Stimulated activated CD8-positive, alpha-beta memory T cell treated with anti-CD3 and anti-CD28 coated beads, Interleukin-7, amount 100 ng/mL, for 48 hours (primary cell): Measurements from ENCODE around the gene IGSF22.

ENCODE experiments used
- DNase-seq, 2 donors: peaks; one replicate each; pipeline ENCODE4 v3.0.0-alpha.2; 2020; ENCODE audit warnings: low read depth in 1 of 2; ENCODE audit errors: extremely low read depth in 1 of 2

The IGSF22 gene

DNA sequence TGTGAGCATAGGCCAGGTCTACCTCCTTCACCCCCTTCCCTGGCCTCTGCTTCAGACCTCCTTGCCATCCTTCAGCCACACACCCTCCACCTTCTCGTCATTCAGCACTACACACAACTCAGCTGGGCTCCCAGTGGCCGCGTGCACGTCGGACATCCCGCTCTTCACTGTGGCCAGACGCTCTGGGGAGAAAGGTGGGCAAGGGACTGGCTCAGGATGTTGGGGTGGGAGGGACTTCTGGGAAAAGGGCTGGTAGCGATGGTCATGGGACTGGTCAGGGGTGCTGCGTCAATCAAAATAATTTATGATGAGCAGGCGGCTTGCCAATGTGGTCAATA lies 11.6 kb downstream of the IGSF22 start:
- no peak for DNase-seq

DNA sequence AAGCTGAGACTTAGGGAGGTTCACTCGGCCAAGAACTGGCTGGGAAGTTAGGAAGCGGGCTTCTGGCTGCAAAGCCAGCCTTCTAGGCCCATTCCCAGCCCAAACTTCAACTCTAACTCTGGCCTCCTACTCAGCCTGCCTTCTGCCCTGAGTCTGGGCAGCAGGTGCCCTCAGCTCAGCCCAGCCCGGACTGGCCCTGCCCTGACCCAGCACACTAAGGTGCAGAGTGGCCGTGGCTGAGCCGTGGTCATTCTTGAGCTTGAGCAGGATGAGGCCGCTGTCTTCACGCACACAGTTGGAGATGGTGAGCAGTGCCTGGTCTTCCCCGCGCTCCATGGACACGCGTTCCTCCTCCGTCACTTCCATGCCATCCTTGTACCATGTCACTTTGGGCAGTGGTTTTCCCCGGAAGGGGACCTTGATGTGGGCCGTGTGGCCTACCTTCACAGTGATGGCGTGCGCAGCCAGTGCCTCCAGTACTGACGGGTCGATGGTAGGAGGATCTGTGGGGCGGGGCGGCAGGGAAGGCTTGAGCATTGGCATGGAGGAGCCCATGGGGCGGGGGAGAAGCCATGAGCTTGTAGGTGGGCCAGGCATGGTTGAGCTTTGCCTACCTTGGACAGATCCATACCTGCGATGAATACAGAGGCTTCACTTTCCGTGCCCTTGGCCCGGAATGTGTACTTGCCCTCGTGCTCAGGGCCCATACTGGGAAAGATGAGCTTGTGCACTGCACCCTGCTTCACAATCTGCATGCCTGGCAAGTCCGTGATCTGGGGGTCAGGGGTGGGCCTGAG lies 12.1 kb downstream of the IGSF22 start:
- DNase-seq = no peak

DNA sequence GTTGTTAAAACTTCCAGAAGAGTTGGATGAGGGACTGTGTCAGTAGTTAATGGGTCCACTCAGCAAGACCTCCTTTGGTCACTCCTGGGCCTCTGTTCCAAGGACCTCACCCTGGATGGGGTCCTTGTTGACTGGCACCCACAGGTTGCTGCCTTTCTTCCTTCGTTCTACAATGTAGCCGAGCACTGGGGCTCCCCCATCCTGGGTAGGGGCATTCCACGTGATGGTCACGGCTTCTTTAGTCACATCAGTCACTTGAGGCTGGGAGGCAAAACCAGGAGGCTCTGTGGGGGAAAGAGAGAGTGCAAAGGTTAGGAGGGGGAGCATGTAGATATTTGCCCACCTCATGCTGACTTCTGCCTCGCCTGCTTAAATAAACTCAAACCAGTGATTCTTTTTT lies 15.4 kb downstream of the IGSF22 start:
- no peak for DNase-seq

DNA sequence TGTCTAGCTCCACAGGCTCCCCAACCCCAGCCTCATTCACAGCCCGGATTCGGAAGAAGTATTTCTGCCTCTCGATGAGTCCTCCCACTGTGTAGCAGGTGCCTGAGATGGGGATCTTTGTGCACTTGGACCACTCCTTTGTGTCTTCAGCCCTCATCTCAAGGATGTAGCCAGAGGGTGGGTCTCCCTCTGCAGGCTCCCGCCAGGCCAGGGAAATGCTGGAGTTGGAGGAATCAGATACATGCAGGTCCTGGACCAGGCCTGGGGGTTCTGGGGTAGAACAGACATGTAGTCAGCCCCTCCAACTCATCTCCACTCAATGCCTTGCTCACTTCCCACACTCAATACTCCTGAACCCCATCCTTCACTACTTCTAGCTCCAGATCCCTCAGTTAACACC lies 16.6 kb downstream of the IGSF22 start:
- DNase-seq = no peak

DNA sequence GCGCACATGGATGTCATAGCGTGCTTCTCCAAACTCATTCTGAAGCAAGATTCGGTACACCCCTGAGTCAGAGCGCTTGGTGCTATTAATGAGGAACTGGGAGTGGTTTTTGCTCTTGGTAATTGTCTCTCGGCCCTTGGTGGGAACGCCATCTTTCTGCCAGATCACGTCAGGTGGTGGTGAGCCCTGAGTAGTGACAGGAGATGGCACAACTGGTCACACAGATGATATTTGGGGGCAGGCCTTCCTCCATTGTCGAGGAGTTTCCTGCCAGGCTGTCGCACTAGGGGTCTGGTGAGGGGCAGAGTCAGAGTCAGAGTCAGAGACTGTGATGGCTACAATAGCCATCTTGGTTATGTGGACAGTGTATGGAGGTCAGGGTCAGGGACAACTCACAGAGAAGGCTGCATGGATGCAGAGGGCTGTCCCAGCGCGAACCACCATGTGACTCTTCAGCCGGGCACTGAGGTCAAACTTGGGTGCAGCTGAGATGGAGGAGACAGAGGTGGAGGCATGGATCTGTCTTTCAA lies 18.1 kb downstream of the IGSF22 start:
- no peak for DNase-seq

DNA sequence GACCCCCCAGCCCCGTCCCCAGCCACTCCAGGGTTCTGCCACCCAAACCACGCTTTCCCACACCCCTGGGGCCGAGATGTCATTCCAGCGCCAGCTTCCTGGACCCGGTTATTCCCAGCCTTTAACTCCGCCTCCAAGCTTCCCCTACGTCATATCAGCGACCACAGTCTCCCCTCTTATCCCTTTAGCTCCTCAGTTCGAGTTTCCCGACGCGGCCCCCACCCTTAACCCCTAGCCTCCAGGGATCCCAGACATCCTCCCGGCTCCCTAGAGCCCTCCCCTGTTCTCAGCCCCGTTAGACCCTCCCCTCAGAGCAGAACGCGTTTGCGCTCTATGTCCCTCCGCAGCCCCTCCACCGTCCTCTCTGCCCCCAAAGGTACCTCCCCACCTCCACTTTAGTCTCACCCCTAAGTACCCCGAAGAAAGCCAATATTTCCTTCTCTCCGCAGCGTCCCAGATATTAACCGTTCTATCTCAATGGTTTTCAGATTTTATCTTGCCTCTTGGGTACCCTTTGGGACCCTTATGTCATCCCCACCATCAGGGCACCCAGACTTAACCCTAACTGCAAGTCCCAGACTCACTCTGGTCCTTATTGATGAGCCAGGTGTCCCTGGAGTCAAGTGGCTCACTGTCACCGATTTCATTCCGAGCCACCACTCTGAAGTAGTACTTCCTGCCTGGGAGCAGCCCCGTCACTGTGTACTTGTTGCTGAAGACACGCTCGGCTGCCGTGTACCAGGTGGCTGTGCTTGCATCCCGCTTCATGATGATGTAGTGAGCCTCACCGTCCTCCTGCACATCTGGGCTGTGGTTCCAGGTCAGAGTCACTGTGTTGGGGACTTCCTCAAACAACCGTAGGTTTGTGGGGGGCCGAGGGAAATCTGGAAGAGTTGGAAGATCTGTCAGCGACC lies 19.4 kb downstream of the IGSF22 start:
- DNase-seq = no peak

DNA sequence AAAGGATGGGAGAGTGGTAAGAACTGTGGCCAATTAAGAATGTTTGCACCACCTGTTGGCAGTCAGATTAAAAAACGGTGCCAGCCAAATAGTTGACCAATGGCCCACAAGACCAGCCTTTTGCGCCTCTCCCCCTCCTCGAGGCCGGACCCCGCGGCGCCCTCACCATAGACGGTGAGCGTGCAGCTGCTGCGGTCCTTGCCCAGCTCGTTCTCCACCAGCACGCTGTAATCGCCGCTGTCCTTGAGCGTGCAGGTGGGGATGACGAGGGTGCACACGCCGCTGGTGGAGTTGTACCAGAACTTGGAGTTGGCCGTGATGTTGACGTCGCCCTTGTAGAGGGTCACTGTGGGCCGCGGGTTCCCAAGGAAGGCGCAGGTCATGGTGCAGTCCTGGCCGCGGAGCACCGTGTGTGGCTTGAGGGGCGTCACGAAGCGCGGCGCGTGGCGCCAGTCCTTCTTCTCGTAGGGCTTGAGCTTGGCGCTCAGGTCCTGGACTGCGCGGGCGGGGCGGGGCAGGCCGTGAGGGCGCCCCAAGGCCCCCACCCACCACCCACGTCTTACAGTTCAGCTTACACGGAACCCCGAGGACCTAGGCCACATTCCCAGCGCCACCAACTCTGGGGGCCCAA lies 20.2 kb downstream of the IGSF22 start:
- no peak for DNase-seq

DNA sequence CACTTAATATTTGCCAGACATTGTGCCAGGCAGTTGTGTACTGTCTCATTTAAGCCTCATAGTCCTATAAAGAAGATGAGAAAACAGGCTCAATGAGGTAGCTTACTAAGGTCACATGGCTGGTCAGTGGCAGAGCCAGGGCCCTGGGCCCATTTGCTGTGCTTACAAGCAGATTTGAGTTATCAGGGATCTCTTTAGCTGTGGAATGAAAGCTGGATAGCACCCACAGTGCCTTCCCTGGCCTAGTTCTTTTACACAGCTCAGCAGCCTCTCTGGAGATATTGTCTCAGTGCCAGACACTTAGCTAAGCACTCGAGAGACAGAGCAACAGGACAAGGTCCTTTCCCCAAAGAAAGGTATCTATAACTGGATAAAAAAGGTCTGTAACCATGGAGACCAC lies 21.3 kb downstream of the IGSF22 start:
- DNase-seq = no peak

DNA sequence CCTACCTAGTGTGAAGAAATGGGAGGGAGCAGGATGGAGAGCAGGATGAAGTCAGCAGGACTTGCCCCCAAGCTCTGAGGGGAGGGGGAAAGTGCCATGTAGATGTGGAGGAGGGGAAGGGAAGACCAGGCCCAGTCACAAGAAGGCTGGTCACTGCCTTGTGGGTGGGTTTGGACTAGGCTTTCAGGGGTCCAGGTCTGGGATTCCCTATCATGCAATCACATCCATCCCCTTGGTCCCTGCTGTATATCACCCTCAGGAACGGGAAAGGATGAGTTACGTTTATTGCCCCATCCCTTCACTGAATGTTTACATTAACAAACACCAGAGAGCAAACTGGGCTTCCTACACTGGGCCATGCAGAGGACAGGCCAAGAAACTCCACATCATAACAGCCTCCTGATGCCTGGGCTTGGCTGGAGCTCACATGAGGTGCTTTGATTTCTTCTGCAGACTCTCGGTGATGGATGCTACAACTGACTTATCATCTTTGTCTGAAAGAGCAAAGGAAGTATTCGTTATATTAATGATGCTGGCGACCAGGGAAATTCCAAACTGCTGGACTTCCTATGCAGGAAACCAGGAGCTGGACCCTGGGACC lies 21.8 kb downstream of the IGSF22 start:
- DNase-seq = no peak

DNA sequence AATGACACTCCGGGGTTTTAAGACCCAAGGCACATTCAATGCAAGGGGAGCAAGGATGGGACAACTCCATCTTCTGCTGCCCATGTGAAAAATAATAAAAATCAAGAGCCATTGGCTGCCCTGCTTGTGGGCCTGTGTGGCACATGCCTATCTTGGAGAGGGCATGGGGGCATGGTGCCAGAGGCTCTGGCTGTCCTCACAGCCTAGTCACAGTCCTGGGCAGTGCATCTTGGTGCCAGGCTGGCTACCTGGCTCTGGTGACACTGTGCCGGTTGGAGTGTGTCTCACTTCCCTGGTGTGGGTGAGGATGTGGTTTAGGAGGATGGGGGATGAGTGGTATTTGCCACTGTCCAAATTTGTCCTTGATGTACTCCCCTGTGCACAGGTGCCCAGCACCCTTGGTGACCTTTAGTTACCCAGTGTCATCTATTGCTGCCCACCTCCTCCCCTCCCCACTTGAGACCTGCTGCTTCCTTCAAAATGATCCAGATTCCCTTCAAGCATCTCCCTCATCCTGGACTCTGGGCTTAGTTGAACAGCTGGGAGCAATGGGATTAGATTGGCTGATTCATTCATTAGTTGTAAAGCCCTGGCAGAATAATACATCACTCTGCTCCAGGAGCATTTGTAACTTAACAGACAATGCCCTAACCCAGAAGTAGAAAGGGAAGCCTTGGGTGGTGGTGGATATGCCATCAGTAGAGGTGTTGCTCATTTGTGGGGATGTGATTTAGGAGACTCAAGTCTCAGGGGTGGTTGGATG lies 22.8 kb downstream of the IGSF22 start:
- no peak for DNase-seq

DNA sequence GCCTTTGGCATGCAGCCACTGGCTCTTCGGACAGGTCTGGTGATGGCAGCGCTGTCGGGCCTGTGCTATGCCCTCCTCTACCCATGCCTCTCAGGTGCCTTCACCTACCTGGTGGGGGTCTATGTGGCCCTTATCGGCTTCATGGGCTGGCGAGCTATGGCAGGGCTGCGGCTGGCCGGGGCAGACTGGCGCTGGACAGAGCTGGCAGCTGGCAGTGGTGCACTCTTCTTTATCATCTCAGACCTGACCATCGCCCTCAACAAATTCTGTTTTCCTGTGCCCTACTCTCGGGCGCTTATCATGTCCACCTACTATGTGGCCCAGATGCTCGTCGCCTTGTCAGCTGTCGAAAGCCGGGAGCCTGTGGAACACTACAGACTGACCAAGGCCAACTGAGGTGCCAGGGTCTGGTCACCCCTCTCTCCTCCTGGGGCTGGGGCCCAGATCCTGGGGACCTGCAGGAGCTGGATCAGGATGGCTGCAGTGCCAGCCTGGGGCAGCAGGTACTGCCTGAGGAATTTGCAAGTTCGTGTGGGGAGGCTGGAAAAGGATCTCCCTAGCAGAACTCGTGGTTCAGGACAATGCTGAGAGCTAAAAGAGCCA lies 24.3 kb downstream of the IGSF22 start:
- DNase-seq = no peak

DNA sequence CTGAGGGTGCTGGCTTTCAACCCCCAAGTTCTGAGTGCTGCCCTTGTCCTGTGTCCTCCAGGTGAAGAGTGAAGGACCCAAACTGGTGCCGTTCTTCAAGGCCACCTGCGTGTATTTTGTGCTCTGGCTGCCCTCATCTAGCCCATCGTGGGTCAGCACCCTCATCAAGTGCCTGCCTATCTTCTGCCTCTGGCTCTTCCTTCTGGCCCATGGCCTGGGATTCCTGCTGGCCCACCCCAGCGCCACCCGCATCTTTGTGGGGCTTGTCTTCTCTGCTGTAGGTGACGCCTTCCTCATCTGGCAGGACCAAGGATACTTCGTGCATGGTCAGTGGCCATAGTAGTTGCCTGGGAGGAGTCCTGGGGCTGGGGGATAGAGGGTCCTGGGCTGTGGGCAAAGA lies 25.1 kb downstream of the IGSF22 start:
- no peak for DNase-seq

DNA sequence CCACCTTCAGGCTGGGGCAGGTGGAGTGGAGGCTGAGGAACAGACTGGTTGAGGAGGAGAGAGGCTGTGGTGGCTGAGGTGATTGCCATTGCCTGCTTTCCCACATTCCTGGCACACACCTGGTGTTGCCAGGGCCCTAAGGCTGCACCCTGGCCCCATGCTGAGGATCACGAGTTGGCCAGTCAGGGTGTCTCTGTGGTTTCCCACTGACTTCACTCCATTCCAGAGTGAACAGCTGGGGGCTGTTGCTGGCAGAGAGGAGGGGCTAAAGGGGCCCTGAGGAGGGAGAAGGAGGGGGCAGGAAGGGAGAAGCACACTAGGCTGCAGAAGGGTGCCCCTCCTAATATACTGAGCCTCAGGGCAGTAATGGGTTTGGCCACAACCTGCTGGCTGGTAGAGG lies 25.6 kb downstream of the IGSF22 start:
- no peak for DNase-seq

DNA sequence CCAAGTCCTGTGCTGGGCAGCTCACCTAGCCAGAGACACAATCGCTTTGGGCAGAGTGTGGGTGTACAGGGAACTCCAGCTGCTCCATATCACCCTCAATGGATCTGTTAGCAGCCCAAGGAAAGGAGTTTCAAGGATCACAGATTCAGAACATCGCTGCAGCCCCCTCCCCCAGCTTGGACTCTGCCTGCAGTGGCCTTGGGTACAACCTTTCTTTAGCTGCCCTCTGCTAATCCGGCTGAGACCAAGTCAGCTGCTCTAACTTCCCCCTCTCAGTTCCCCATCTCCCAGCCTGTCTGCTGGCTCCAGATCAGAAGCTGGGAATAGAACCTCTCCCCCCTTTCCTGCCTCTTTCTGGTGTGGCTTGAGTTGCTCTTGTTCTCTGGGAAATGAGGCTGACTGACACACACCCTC lies 26.1 kb downstream of the IGSF22 start:
- DNase-seq = no peak

DNA sequence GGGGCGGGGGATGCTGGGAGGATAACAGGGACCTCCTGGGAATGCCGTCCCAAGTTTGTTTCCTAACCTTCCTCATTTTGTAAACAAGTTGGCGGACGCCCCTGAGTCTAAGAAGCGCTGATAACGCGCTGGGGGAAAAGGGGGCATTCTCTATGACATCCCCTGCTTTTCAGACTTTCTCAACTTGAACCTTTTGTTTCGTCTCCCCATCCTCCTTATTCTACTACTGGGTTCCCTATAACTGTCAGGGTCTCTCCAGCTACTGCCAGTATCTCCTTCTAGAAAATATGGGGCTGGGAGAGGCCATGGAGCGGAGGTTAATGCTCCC lies 26.8 kb downstream of the IGSF22 start:
- no peak for DNase-seq

DNA sequence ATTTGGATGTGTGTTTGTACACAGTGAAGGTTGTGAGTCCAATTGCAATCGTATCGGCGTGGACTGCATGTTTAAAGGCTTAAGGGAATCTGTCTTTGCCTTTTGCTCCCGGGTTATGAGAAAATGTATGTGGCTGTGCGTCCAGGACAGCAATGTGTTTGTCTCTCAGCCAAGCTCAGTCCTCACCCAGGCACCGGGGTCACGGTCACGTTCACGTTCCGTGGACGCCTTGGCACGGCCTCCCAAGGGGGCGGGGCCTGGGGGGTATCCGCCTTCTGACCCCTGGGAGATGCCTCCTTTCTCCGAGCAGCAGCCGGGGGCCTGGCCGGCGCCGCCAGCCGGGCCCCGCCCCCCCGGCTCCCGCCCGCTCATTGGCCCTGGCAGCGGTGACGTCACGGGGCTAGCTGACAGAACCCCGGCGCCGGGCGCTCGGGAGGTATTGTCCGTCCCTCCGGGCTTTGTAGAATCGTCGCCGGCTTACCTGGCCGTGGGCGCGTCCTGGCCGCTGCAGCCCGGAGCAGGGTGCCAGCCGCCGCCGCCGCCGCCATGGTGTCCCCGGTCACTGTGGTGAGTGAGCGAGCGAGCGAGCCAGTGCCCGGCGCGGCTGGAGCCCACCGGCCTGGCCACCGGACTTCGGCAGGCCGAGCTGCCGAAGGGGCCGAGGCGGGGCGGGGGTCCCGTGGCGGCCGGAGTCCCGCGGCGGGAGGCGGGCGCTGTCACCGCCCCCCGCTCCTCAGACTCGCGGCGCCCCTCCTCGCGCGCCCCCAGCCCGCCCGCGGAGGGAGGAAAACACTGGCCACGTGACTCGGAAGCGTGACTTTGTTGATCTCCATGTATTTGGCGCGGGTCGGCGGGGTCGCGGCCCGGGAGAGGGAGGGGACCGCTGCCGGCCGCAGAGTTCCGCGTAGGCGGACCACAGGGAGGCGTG lies 27.4 kb downstream of the IGSF22 start, which contains the start of gene TMEM86A:
TSS of gene TMEM86A (plus strand) at position 439 of the 928 bp plus-strand sequence. CDS start at position 547, 108 bp downstream.
- peak; percentile 74 to 83 for DNase-seq

DNA sequence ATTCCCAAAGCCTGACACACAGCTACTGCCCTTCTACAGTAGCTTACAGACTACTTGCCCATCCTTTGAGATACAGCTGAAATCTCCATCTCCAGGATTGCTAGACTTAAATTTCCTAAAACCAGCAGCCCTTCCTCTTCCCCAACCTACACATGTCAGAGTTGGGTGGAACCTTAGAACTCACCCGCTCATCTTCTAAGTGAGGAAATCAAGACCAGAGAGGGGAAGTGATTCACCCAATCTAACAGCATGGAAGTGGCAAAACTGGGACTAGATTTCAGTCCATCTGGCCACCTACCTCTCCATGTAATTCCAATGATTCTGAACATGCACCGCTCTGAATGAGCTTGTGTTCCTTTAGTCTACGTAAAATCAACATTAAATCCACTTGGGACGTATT lies 28.4 kb downstream of the IGSF22 start:
- no peak for DNase-seq

DNA sequence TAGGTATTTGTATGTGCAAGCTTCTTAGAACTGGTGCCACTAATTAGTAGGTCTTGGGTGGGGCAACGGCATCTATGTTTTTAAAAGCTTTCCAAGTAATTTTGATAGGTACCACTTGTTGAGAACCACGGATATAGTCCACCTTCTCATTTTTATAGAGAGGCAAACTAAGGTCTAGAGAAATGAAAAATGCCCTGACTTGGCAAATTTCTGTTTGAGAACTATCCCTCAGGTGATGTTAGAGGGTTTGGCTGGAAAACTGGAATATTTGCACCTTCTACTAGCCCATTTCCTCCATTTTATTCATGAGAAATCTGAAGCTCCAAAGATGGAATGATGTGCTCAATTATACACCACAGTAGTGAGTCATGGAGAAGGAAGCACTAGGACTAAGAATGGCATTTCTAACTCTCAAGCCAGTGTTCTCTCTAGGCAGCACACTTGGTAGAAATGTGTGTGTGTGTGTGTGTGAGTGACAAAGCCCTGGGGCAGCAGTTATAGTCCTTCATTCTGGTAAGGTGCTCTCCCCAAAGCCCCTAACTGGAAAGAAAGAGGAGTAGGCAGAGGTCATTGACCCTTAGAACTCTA lies 29.3 kb downstream of the IGSF22 start:
- no peak for DNase-seq
